ENCODE measurements around the gene DHRSX.
"Not testable (repeated sequence)": the region's sequence is repeated elsewhere in the genome, so short reads cannot be mapped to it uniquely, and the experiment has no call there.

Gene DHRSX

GRCh38 chrX:2398064-2398656, 102.6 kb downstream of the DHRSX start:
- no peak for DNase-seq

GRCh38 chrX:2397229-2398063, 103.3 kb downstream of the DHRSX start:
- no peak for DNase-seq

- DNase-seq = no peak
Observed at GRCh38 chrX:2395261-2395992, 105.3 kb downstream of the DHRSX start.

GRCh38 chrX:2391869-2392606, 108.7 kb downstream of the DHRSX start:
- DNase-seq = no peak

- no peak for DNase-seq
Observed at GRCh38 chrX:2390754-2391153, 110.0 kb downstream of the DHRSX start.

- not testable (repeated sequence) for DNase-seq
Observed at GRCh38 chrX:2389731-2390130, 111.0 kb downstream of the DHRSX start.

GRCh38 chrX:2389324-2389723, 111.5 kb downstream of the DHRSX start:
- DNase-seq = no peak

- DNase-seq = no peak
Observed at GRCh38 chrX:2388669-2389068, 112.1 kb downstream of the DHRSX start.

GRCh38 chrX:2387614-2388239, 113.0 kb downstream of the DHRSX start:
- DNase-seq = no peak

GRCh38 chrX:2385224-2385623, 115.6 kb downstream of the DHRSX start:
- no peak for DNase-seq

GRCh38 chrX:2384486-2384885, 116.3 kb downstream of the DHRSX start:
- DNase-seq = no peak

- no peak for DNase-seq
Observed at GRCh38 chrX:2383735-2384134, 117.0 kb downstream of the DHRSX start.

- DNase-seq = no peak
Observed at GRCh38 chrX:2383144-2383543, 117.6 kb downstream of the DHRSX start.

GRCh38 chrX:2382433-2383048, 118.2 kb downstream of the DHRSX start:
- not testable (repeated sequence) for DNase-seq

- DNase-seq = no peak
Observed at GRCh38 chrX:2376166-2376565, 124.6 kb downstream of the DHRSX start.

GRCh38 chrX:2374086-2374485, 126.7 kb downstream of the DHRSX start:
- no peak for DNase-seq

- no peak for DNase-seq
Observed at GRCh38 chrX:2373615-2374014, 127.2 kb downstream of the DHRSX start.

- DNase-seq = no peak
Observed at GRCh38 chrX:2371026-2371711, 129.6 kb downstream of the DHRSX start.

GRCh38 chrX:2370456-2370855, 130.3 kb downstream of the DHRSX start:
- no peak for DNase-seq

- no peak for DNase-seq
Observed at GRCh38 chrX:2369206-2369605, 131.6 kb downstream of the DHRSX start.

All from amygdala (tissue), 56 donors.